ENCODE results near the gene SHISA7. TPM values are rescaled to one million over a fixed set of nuclear protein-coding genes. Genes with fewer than 3 reads are reported as not detected.

SHISA7 gene
- total and polyA plus RNA-seq, 4 donors = 1.6 TPM; not detected in 3

DNA sequence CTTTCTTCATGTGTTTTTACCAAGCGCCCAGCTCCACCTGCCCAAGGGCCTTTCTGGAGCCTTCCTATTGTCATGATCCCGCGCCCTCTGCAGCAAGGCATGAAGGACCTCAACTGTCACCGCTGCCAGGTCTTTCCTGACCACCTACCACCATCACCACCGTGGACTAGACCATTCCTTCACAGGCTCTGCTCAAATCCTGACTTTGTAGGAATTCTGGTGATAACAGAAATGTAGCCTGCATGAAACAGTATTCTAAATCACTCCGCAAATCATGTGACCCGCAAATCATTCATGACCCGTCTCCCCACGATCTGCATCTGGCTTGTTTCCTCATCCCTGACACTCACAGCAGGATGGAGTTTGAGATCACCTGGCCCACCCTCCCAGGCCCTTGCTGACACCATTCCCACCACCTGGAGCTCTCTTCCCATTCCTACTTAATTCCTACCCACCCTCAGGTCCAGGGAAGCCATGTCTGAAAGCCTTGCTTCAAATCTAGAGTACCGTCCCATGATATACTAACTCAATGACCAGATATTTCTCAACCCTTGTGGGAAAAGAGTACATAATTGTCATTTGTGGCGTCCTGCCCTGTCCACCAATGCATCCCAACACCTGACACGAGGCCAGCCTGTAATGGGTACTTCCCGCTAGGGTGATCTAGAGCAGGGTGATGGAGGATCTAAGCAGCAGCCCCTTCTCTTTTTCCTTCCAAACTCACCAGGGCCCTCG is 36.8 kb downstream of the SHISA7 start:
- Histone ChIP-seq H3K9ac (ENCODE audit: low read depth in 1 of 2, low read length in 2 of 2) (no peak overlapping the region), H3K4me3 (ENCODE audit: low read depth in 1 of 3, low read length in 3 of 3) (no peak overlapping the region), H3K27ac (ENCODE audit: low read depth in 1 of 2, low read length in 2 of 2) (no peak overlapping the region), H3K36me3 (ENCODE audit: control insufficient read depth in 4 of 4, insufficient read depth in 3 of 4, low read depth in 1 of 4, low read length in 3 of 4) (peaks cover 3 to 16% (median 7%) of the 10 kb centered on the region in 4 donors), H3K27me3 (ENCODE audit: control insufficient read depth in 4 of 4, insufficient read depth in 4 of 4, low read length in 3 of 4) (no peaks in the 10 kb centered on the region), H3K9me3 (ENCODE audit: control insufficient read depth in 4 of 4, low read length in 3 of 4) (no peaks in the 10 kb centered on the region), H3K4me1 (ENCODE audit: control insufficient read depth in 4 of 4, insufficient read depth in 4 of 4, low read length in 3 of 4) (peaks cover 0 to 4% (median 2%) of the 10 kb centered on the region in 4 donors)
- WGBS = 88% methylated on average over 14 of the region's 14 CpGs
- TF ChIP-seq FOXA1 (IDR thresholded peaks at IDR 0.05) (no peak), RXRA (IDR thresholded peaks at IDR 0.05) (no peak), FOXA2 (IDR thresholded peaks at IDR 0.05) (no peak), TAF1 (conservative IDR thresholded peaks at IDR 0.05) (no peak), RAD21 (IDR thresholded peaks at IDR 0.05) (no peak), HNF4G (IDR thresholded peaks at IDR 0.05) (no peak), HNF4A (conservative IDR thresholded peaks at IDR 0.05) (no peak)
- TF ChIP-seq, protein P1, sequence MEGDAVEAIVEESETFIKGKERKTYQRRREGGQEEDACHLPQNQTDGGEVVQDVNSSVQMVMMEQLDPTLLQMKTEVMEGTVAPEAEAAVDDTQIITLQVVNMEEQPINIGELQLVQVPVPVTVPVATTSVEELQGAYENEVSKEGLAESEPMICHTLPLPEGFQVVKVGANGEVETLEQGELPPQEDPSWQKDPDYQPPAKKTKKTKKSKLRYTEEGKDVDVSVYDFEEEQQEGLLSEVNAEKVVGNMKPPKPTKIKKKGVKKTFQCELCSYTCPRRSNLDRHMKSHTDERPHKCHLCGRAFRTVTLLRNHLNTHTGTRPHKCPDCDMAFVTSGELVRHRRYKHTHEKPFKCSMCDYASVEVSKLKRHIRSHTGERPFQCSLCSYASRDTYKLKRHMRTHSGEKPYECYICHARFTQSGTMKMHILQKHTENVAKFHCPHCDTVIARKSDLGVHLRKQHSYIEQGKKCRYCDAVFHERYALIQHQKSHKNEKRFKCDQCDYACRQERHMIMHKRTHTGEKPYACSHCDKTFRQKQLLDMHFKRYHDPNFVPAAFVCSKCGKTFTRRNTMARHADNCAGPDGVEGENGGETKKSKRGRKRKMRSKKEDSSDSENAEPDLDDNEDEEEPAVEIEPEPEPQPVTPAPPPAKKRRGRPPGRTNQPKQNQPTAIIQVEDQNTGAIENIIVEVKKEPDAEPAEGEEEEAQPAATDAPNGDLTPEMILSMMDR (IDR thresholded peaks at IDR 0.05; ENCODE audit: low read depth, low read length, missing input control) = no peak
- TF ChIP-seq, protein P2, sequence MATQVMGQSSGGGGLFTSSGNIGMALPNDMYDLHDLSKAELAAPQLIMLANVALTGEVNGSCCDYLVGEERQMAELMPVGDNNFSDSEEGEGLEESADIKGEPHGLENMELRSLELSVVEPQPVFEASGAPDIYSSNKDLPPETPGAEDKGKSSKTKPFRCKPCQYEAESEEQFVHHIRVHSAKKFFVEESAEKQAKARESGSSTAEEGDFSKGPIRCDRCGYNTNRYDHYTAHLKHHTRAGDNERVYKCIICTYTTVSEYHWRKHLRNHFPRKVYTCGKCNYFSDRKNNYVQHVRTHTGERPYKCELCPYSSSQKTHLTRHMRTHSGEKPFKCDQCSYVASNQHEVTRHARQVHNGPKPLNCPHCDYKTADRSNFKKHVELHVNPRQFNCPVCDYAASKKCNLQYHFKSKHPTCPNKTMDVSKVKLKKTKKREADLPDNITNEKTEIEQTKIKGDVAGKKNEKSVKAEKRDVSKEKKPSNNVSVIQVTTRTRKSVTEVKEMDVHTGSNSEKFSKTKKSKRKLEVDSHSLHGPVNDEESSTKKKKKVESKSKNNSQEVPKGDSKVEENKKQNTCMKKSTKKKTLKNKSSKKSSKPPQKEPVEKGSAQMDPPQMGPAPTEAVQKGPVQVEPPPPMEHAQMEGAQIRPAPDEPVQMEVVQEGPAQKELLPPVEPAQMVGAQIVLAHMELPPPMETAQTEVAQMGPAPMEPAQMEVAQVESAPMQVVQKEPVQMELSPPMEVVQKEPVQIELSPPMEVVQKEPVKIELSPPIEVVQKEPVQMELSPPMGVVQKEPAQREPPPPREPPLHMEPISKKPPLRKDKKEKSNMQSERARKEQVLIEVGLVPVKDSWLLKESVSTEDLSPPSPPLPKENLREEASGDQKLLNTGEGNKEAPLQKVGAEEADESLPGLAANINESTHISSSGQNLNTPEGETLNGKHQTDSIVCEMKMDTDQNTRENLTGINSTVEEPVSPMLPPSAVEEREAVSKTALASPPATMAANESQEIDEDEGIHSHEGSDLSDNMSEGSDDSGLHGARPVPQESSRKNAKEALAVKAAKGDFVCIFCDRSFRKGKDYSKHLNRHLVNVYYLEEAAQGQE (IDR thresholded peaks at IDR 0.05) = no peak
- TF ChIP-seq, protein P3, sequence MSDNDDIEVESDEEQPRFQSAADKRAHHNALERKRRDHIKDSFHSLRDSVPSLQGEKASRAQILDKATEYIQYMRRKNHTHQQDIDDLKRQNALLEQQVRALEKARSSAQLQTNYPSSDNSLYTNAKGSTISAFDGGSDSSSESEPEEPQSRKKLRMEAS (IDR thresholded peaks at IDR 0.05) = no peak
- no peak for DNase-seq (ENCODE audit: low spot score)

DNA sequence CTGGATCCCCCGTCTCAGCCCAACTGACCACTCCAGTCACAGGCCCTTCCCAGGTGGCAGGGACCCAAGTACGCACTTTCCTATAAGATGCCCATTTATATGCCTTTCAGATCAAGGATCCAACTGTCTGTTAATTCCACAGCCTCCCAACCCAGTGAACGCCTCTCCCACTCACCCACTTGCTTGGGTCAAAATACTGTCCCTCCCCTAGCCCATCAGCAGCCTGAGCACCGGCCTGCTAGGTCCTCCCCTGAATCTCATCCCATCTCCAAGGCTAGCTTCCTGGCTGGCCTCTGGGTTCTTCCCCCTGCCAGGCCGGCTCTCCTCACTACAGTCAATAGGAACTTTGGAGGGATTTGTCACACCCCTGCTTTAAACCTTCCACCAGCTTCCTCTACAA is 37.5 kb downstream of the SHISA7 start:
- H3K4me1 ChIP-seq (ENCODE audit: control insufficient read depth in 4 of 4, insufficient read depth in 4 of 4, low read length in 3 of 4) = peaks cover 0 to 4% (median 2%) of the 10 kb centered on the region in 4 donors
- peaks cover 3 to 20% (median 8%) of the 10 kb centered on the region in 4 donors for H3K36me3 ChIP-seq (ENCODE audit: control insufficient read depth in 4 of 4, insufficient read depth in 3 of 4, low read depth in 1 of 4, low read length in 3 of 4)
- no peaks in the 10 kb centered on the region for H3K9me3 ChIP-seq (ENCODE audit: control insufficient read depth in 4 of 4, low read length in 3 of 4)
- no peak overlapping the region for H3K9ac ChIP-seq (ENCODE audit: low read depth in 1 of 2, low read length in 2 of 2)
- no peaks in the 10 kb centered on the region for H3K27me3 ChIP-seq (ENCODE audit: control insufficient read depth in 4 of 4, insufficient read depth in 4 of 4, low read length in 3 of 4)
- TF ChIP-seq, protein P4, sequence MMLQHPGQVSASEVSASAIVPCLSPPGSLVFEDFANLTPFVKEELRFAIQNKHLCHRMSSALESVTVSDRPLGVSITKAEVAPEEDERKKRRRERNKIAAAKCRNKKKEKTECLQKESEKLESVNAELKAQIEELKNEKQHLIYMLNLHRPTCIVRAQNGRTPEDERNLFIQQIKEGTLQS (IDR thresholded peaks at IDR 0.05) = no peak
- TF ChIP-seq, protein P2 (IDR thresholded peaks at IDR 0.05) = no peak
- TF ChIP-seq RXRA (IDR thresholded peaks at IDR 0.05) = no peak
- no peak for TF ChIP-seq GABPA (IDR thresholded peaks at IDR 0.05 in 1 of 2, conservative IDR thresholded peaks at IDR 0.05 in 1 of 2)
- no peak for TF ChIP-seq NR2F2 (IDR thresholded peaks at IDR 0.05)
- no peak for TF ChIP-seq EGR1 (IDR thresholded peaks at IDR 0.05; ENCODE audit: low read depth in 2 of 2)
- TF ChIP-seq FOXA1 (IDR thresholded peaks at IDR 0.05) = no peak
- H3K4me3 ChIP-seq (ENCODE audit: low read depth in 1 of 3, low read length in 3 of 3) = no peak overlapping the region
- H3K27ac ChIP-seq (ENCODE audit: low read depth in 1 of 2, low read length in 2 of 2) = no peak overlapping the region
- DNase-seq (ENCODE audit: low spot score) = no peak
- WGBS = 89% methylated on average over 5 of the region's 5 CpGs
